Loucy (cell line): ENCODE measurements around the gene MIPEP.

Experiments used
- CTCF ChIP-seq: fragments of 200-600 bp; sonication (generic); conservative IDR thresholded peaks from 2 replicates; pipeline ENCODE4 v1.5.1; 2014; ENCODE audit warnings: mild to moderate bottlenecking, antibody characterized with exemption, low read length
- EZH2phosphoT487 ChIP-seq: fragments of 200-600 bp; IDR thresholded peaks from 2 replicates; pipeline ENCODE4 v1.6.1; 2018; ENCODE audit warnings: antibody characterized with exemption, mild to moderate bottlenecking, moderate library complexity, borderline replicate concordance

DNA sequence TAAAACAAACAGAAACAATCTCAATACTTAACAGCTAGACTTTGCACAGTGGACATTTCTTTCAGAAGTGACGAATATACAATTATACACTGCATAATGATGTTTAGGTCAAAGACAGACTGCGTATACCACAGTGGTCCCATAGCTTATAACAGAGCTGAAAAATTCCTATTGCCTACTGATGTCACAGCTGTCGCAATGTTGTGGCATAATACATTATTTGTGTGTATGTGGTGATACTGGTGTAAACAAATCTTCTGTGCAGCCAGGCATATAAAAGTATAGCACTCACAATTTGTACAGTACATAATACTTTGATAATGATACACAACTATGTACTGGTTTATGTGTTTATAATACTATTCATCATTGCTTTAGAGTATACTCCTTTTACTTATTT, 202.3 kb downstream of the MIPEP start:
- TF ChIP-seq CTCF (no peak), EZH2phosphoT487 (no peak)
